Tibial nerve (tissue), 4 donors: ENCODE results near the gene CSNK1E. TPM values are rescaled to one million over a fixed set of nuclear protein-coding genes. Genes with fewer than 3 reads are reported as not detected.
A peak's percentile ranks its signal among the peaks of the same experiment; 100 is the strongest.

Source experiments
- DNase-seq, 2 donors: peaks; one replicate each; pipeline ENCODE4 v3.0.0-alpha.2; 2019; ENCODE audit warnings: low spot score in 2 of 2
- H3K27ac ChIP-seq, 4 donors: fragments of 200-600 bp; sonication (generic) in 3 of 4; one replicate each; pipeline ENCODE4 v1.5.1; 2017 to 2019; ENCODE audit warnings: mild to moderate bottlenecking in 1 of 4
- H3K27me3 ChIP-seq, 2 donors: fragments of 200-600 bp; sonication (generic) in 1 of 2; one replicate each; pipeline versions ENCODE4 v1.5.1 to v1.6.0; 2017 to 2019
- H3K36me3 ChIP-seq, 3 donors: fragments of 200-600 bp; sonication (generic); one replicate each; pipeline ENCODE4 v1.5.1; 2018 to 2019
- H3K4me1 ChIP-seq, 4 donors: fragments of 200-600 bp; sonication (generic) in 3 of 4; one replicate each; pipeline ENCODE4 v1.5.1; 2017 to 2019
- H3K4me3 ChIP-seq, 4 donors: fragments of 200-600 bp; sonication (generic) in 3 of 4; one replicate each; pipeline ENCODE4 v1.5.1; 2017 to 2019; ENCODE audit warnings: mild to moderate bottlenecking in 1 of 4, moderate library complexity in 1 of 4
- H3K9me3 ChIP-seq, 4 donors: fragments of 200-600 bp; sonication (generic) in 3 of 4; one replicate each; pipeline ENCODE4 v1.5.1; 2017 to 2019
- CTCF ChIP-seq, 5 experiments: fragments of 200-600 bp in 3 of 5; fragments of 450-650 bp in 2 of 5; sonication (generic) in 3 of 5; IDR thresholded peaks; one replicate each; pipeline ENCODE4 v1.5.1; 2016 to 2019; ENCODE audit warnings: antibody characterized with exemption in 5 of 5, mild to moderate bottlenecking in 3 of 5, moderate library complexity in 2 of 5
- EP300 ChIP-seq, 2 donors: sonication (generic); formaldehyde crosslinking; IDR thresholded peaks; one replicate each; pipeline ENCODE4 v1.6.1; 2017; ENCODE audit warnings: antibody characterized with exemption in 2 of 2, mild to moderate bottlenecking in 1 of 2
- POLR2A ChIP-seq, 2 donors: fragments of 450-650 bp; IDR thresholded peaks; one replicate each; pipeline ENCODE4 v1.6.1; 2017; ENCODE audit warnings: antibody characterized with exemption in 2 of 2, mild to moderate bottlenecking in 2 of 2, moderate library complexity in 2 of 2
- WGBS, 2 donors: methylation state at CpG; one replicate each; pipeline ENCODE4 v1.1.5; 2018; 5-methylcytosine and 5-hydroxymethylcytosine counted together
- total RNA-seq, 4 donors: library from RNA; depleted of rRNA; stranded (reverse); fragments of >200 nt; gene quantifications; one replicate each; pipeline ENCODE4 v1.1.0, GENCODE V29; 2016

Gene CSNK1E
- total RNA-seq, 4 donors from 2014 or later = 122 to 235 (median 164) TPM

GRCh38 chr22:38269466-38269865 lies 47.8 kb downstream of the CSNK1E start:
- 79 to 82% methylated on average over 7 of the region's 7 CpGs for WGBS, 2 donors
- Histone ChIP-seq H3K9me3 (no peaks in the 10 kb centered on the region), H3K4me1 (peaks cover 0 to 88% (median 42%) of the 10 kb centered on the region in 4 donors), H3K4me3 (no peak overlapping the region), H3K36me3 (no peaks in the 10 kb centered on the region), H3K27me3 (no peaks in the 10 kb centered on the region), H3K27ac (peak overlapping the region in 2 of 4 donors; percentile 99)
- no peak for TF ChIP-seq POLR2A (IDR thresholded peaks at IDR 0.05)
- no peak for TF ChIP-seq CTCF (IDR thresholded peaks at IDR 0.05)
- no peak for TF ChIP-seq EP300 (IDR thresholded peaks at IDR 0.05)
- DNase-seq = no peak

- Histone ChIP-seq H3K27ac (peak overlapping the region in 2 of 4 donors; percentile 66 to 84), H3K4me1 (peaks cover 0 to 85% (median 45%) of the 10 kb centered on the region in 4 donors), H3K36me3 (peaks cover 0 to 11% (median 0%) of the 10 kb centered on the region in 3 donors), H3K9me3 (no peaks in the 10 kb centered on the region), H3K4me3 (no peak overlapping the region), H3K27me3 (no peaks in the 10 kb centered on the region)
- no peak for DNase-seq
- 42 to 53% methylated on average over 4 of the region's 4 CpGs for WGBS, 2 donors
- peak in 1 of 2 donors; percentile 23 for TF ChIP-seq EP300 (IDR thresholded peaks at IDR 0.05)
- TF ChIP-seq POLR2A (IDR thresholded peaks at IDR 0.05) = no peak
Measured at GRCh38 chr22:38267086-38267485, 50.1 kb downstream of the CSNK1E start.

GRCh38 chr22:38266120-38266519 lies 51.1 kb downstream of the CSNK1E start:
- 40 to 47% methylated on average over 8 of the region's 8 CpGs for WGBS, 2 donors
- no peak for DNase-seq
- H3K27ac ChIP-seq = peak overlapping the region; percentile 13 to 84 (median 54)
- H3K4me1 ChIP-seq = peaks cover 0 to 85% (median 48%) of the 10 kb centered on the region in 4 donors
- TF ChIP-seq EP300 (IDR thresholded peaks at IDR 0.05) = no peak
- TF ChIP-seq POLR2A (IDR thresholded peaks at IDR 0.05) = no peak
- no peak for TF ChIP-seq CTCF (IDR thresholded peaks at IDR 0.05)
- peaks cover 0 to 11% (median 0%) of the 10 kb centered on the region in 3 donors for H3K36me3 ChIP-seq
- no peaks in the 10 kb centered on the region for H3K27me3 ChIP-seq
- H3K9me3 ChIP-seq = no peaks in the 10 kb centered on the region
- no peak overlapping the region for H3K4me3 ChIP-seq

GRCh38 chr22:38264322-38264843 lies 52.9 kb downstream of the CSNK1E start:
- DNase-seq = no peak
- H3K4me3 ChIP-seq = no peak overlapping the region
- peaks cover 0 to 11% (median 0%) of the 10 kb centered on the region in 3 donors for H3K36me3 ChIP-seq
- WGBS, 2 donors = 71 to 82% methylated on average over 6 of the region's 6 CpGs
- no peak for TF ChIP-seq EP300 (IDR thresholded peaks at IDR 0.05)
- TF ChIP-seq CTCF (IDR thresholded peaks at IDR 0.05) = no peak
- H3K27ac ChIP-seq = peak overlapping the region in 1 of 4 donors; percentile 66
- H3K27me3 ChIP-seq = no peaks in the 10 kb centered on the region
- H3K4me1 ChIP-seq = peaks cover 3 to 85% (median 43%) of the 10 kb centered on the region in 4 donors
- no peaks in the 10 kb centered on the region for H3K9me3 ChIP-seq

- Histone ChIP-seq H3K27me3 (no peaks in the 10 kb centered on the region), H3K27ac (peak overlapping the region; percentile 63 to 90 (median 78)), H3K9me3 (no peaks in the 10 kb centered on the region), H3K4me3 (no peak overlapping the region), H3K4me1 (peaks cover 3 to 85% (median 49%) of the 10 kb centered on the region in 4 donors), H3K36me3 (peaks cover 0 to 11% (median 0%) of the 10 kb centered on the region in 3 donors)
- DNase-seq = no peak
- TF ChIP-seq EP300 (IDR thresholded peaks at IDR 0.05) (no peak), CTCF (IDR thresholded peaks at IDR 0.05) (peak; percentile 34 to 60 (median 47))
- 51 to 59% methylated on average over 20 of the region's 20 CpGs for WGBS, 2 donors
Measured at GRCh38 chr22:38262051-38262795, 55.0 kb downstream of the CSNK1E start.
